Measurements from ENCODE around the gene MYH15. TPM values are rescaled to one million over a fixed set of nuclear protein-coding genes. Genes with fewer than 3 reads are reported as not detected.
A peak's percentile ranks its signal among the peaks of the same experiment; 100 is the strongest.

Gene MYH15
- total RNA-seq (2021; fragmentation: NEBNext Ultra II Directional; extraction: Animal tissue kit (Norgen Biotek cat#: 25700)) = under 1 TPM; 0.19 to 0.59 (median 0.31) TPM
- long read RNA-seq, partial matches to known transcripts = 1 of 2 reads
- long read RNA-seq, other reads (novel, unspliced or antisense) = 1 of 2 reads

GRCh38 chr3:108510496-108510895, at the start of gene MYH15:
TSS of gene MYH15 (minus strand) at chr3:108510596. CDS start at chr3:108510530, 66 bp downstream.
- no peaks in the 10 kb centered on the region for H3K9me3 Mint-ChIP-seq
- no peaks in the 10 kb centered on the region for H3K4me1 Mint-ChIP-seq (ENCODE audit: low read depth)
- no peak within 1 kb of the TSS for H3K27ac Mint-ChIP-seq
- TF ChIP-seq CTCF (IDR thresholded peaks at IDR 0.05) = no peak
- H3K36me3 Mint-ChIP-seq (ENCODE audit: low read depth) = no peaks in the 10 kb centered on the region
- H3K27me3 Mint-ChIP-seq (ENCODE audit: insufficient read depth) = peaks cover 8% of the 10 kb centered on the region
- no peak for DNase-seq
- no peak within 1 kb of the TSS for H3K4me3 Mint-ChIP-seq

DNA sequence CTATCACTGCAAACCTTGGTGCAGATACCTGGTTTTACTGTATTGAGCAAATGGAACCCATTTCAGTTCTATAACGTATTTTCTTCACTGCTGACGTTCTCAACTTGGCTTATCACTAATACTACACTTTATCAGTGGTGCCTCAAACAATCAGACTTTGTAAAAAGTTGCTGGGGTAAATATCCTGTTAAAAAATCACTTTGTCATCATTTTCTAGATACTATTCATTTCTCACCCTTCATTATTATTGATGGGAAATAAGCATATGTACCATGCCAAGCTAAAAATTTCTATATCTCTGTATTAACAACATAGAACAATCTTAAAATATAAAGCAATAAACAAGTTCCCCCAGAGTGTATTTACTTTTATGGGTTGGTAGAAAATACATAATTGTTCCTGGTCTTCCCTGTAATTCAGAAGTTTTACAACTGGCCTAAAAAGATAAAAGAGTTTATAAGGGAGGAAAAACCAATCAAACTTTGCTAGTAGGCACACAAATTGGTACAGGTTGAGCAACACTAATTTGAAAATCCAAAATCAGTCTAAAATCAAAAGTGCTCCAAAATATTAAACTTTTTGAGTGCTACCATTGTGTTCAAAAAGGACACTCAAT, 45.7 kb upstream of the MYH15 start:
- peaks cover 5% of the 10 kb centered on the region; the same call in 1 of the 2 replicates for H3K36me3 Mint-ChIP-seq (ENCODE audit: low read depth)
- H3K4me1 Mint-ChIP-seq (ENCODE audit: low read depth) = peaks cover 32% of the 10 kb centered on the region
- no peaks in the 10 kb centered on the region for H3K9me3 Mint-ChIP-seq
- H3K4me3 Mint-ChIP-seq = no peak overlapping the region
- no peak for TF ChIP-seq CTCF (IDR thresholded peaks at IDR 0.05)
- no peak for DNase-seq
- H3K27ac Mint-ChIP-seq = no peak overlapping the region; the same call in 1 of the 2 replicates
- no peaks in the 10 kb centered on the region for H3K27me3 Mint-ChIP-seq (ENCODE audit: insufficient read depth)

DNA sequence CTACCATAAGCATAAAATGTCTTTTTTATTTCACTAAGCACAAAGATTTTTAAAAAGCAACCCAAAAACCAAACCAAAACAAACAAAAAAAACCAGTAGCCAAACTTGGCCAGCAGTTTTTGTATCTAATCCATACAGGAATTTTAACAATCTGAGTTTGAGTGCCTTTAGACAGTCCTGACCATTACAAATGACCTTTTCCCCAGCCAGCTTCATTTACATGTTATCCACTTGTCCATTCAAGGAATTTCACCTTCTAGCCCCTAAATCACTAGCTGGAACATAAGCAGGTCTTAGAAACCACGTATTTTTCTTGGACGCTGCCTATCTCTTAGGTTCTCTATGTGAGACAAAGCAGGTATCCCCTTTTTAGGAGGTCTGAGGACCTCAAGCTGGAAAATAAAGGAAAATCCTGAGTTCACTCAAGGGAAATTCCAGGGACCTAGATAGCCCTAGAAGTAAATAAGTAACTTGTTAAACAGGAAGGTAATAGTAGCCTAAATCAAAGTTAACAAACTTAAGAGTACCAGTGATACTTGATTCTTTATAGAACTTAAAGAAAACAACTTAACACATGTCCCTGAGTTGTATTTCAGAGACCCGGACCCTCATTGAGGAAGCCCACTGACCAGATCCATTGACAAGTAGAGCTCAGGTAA, 44.6 kb upstream of the MYH15 start:
- no peak overlapping the region for H3K4me3 Mint-ChIP-seq
- H3K27me3 Mint-ChIP-seq (ENCODE audit: insufficient read depth) = no peaks in the 10 kb centered on the region
- no peak for DNase-seq
- H3K27ac Mint-ChIP-seq = peak overlapping the region; percentile 19; the same call in 1 of the 2 replicates
- H3K4me1 Mint-ChIP-seq (ENCODE audit: low read depth) = peaks cover 32% of the 10 kb centered on the region
- no peak for TF ChIP-seq CTCF (IDR thresholded peaks at IDR 0.05)
- no peaks in the 10 kb centered on the region for H3K9me3 Mint-ChIP-seq
- H3K36me3 Mint-ChIP-seq (ENCODE audit: low read depth) = peaks cover 5% of the 10 kb centered on the region; the same call in 1 of the 2 replicates

DNA sequence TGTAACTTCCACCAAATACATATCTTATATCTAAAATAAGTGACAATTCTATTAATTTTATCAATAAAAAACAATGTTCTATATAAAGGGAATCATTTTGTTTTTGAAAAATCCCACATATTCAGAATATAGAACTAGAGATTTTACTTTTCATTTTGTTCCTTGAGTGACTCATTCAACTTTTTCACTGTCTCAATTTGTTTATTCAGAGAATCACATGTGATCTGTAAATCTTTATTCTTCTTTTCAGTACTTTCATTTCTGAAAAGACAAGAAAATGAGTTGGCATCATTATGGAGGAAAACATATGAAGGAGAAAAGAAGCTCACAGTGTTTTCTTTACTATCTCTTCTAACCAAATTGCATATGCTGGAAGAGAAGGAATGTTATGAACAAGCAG, 43.8 kb upstream of the MYH15 start:
- no peak overlapping the region for H3K27ac Mint-ChIP-seq
- DNase-seq = no peak

More for the DNA sequence above, 43.8 kb upstream of the MYH15 start:
- peaks cover 5% of the 10 kb centered on the region; the same call in 1 of the 2 replicates for H3K36me3 Mint-ChIP-seq (ENCODE audit: low read depth)
- TF ChIP-seq CTCF (IDR thresholded peaks at IDR 0.05) = no peak
- H3K27me3 Mint-ChIP-seq (ENCODE audit: insufficient read depth) = no peaks in the 10 kb centered on the region
- H3K4me1 Mint-ChIP-seq (ENCODE audit: low read depth) = peaks cover 32% of the 10 kb centered on the region
- H3K9me3 Mint-ChIP-seq = no peaks in the 10 kb centered on the region
- peak overlapping the region; percentile 45; the same call in 1 of the 2 replicates for H3K4me3 Mint-ChIP-seq

Measured in HFFc6 (cell line).